PC-3 (cell line): ENCODE data around the gene POLRMT. TPM values are rescaled to one million over a fixed set of nuclear protein-coding genes. Genes with fewer than 3 reads are reported as not detected.
A peak's percentile ranks its signal among the peaks of the same experiment; 100 is the strongest.
"Not testable (repeated sequence)": the region's sequence is repeated elsewhere in the genome, so short reads cannot be mapped to it uniquely, and the experiment has no call there.

Experiments
- ATAC-seq: fragments of 200-7000 bp; cut with Tn5 transposase; 2 replicates; pipeline ENCODE4 v1.9.1; 2020; ENCODE audit warnings: mild to moderate bottlenecking, moderate library complexity
- BruUV-seq: library from RNA; stranded (reverse); fragments of 400-500 nt; replicated peaks from 2 replicates; lab custom pipeline; 2021; lab: Mats Ljungman, UMichigan
- CTCF ChIA-PET: fragments of 300-600 bp; sonication (Branson Sonifier 250); formaldehyde crosslinking; loops from one replicate; lab custom pipeline; 2022; ENCODE audit warnings: antibody characterized with exemption; lab: Charles Lee
- POLR2A ChIA-PET: fragments of 300-600 bp; sonication (Branson Sonifier 250); formaldehyde crosslinking; loops from one replicate; lab custom pipeline; 2022; ENCODE audit warnings: antibody characterized with exemption; ENCODE audit not compliant: unreplicated experiment; lab: Charles Lee
- DNase-seq: peaks from one replicate; pipeline ENCODE4 v3.0.0-alpha.2; 2015
- H2AFZ ChIP-seq: fragments of 300-600 bp; sonication (generic); 2 replicates; pipeline ENCODE4 v1.6.0; 2016; ENCODE audit warnings: antibody characterized with exemption, low read length
- H3F3A ChIP-seq: fragments of 300-600 bp; sonication (generic); one replicate; pipeline ENCODE4 v1.6.0; 2017; ENCODE audit warnings: antibody characterized with exemption, low read length, control low read depth, mild to moderate bottlenecking; ENCODE audit not compliant: unreplicated experiment
- H3K27ac ChIP-seq: fragments of 300-600 bp; sonication (generic); 2 replicates; pipeline ENCODE4 v1.5.1; 2016; ENCODE audit warnings: mild to moderate bottlenecking, low read length
- H3K27me3 ChIP-seq: fragments of 300-600 bp; sonication (generic); 2 replicates; pipeline ENCODE4 v1.6.1; 2016; ENCODE audit warnings: low read length, mixed read lengths
- H3K36me3 ChIP-seq: fragments of 300-600 bp; sonication (generic); 2 replicates; pipeline ENCODE4 v1.6.1; 2016; ENCODE audit warnings: low read depth, mixed run types, low read length, mixed read lengths
- H3K4me1 ChIP-seq: fragments of 300-600 bp; sonication (generic); 2 replicates; pipeline ENCODE4 v1.5.1; 2016; ENCODE audit warnings: low read length; ENCODE audit not compliant: insufficient read depth
- H3K4me2 ChIP-seq: fragments of 300-600 bp; sonication (generic); 2 replicates; pipeline ENCODE4 v1.6.0; 2016; ENCODE audit warnings: low read length
- H3K4me3 ChIP-seq: fragments of 300-600 bp; sonication (generic); 2 replicates; pipeline ENCODE4 v1.5.1; 2016; ENCODE audit warnings: mild to moderate bottlenecking, low read length, mixed read lengths
- H3K79me2 ChIP-seq: fragments of 300-600 bp; sonication (generic); 2 replicates; pipeline ENCODE4 v1.6.1; 2017; ENCODE audit warnings: low read length, mixed read lengths
- H3K9ac ChIP-seq: fragments of 300-600 bp; sonication (generic); 2 replicates; pipeline ENCODE4 v1.6.0; 2016; ENCODE audit warnings: mild to moderate bottlenecking, low read length
- H3K9me2 ChIP-seq: fragments of 300-600 bp; sonication (generic); replicated peaks from 2 replicates; pipeline ENCODE4 v1.6.1; 2016; ENCODE audit warnings: mixed run types, low read length, mixed read lengths
- H3K9me3 ChIP-seq: fragments of 300-600 bp; sonication (generic); 2 replicates; pipeline ENCODE4 v1.6.1; 2016; ENCODE audit warnings: low read length, mixed read lengths
- H4K20me1 ChIP-seq: fragments of 300-600 bp; sonication (generic); 2 replicates; pipeline ENCODE4 v1.6.1; 2016; ENCODE audit warnings: low read length, mixed read lengths
- CTCF ChIP-seq: fragments of 300-600 bp; sonication (generic); conservative IDR thresholded peaks from 2 replicates; pipeline ENCODE4 v1.5.1; 2017; ENCODE audit warnings: antibody characterized with exemption, low read depth, mild to moderate bottlenecking, low read length
- EZH2 ChIP-seq: fragments of 300-600 bp; sonication (generic); IDR thresholded peaks from one replicate; pipeline ENCODE4 v1.6.1; 2017; ENCODE audit warnings: antibody characterized with exemption, mild to moderate bottlenecking, low read length; ENCODE audit not compliant: unreplicated experiment
- EZH2phosphoT487 ChIP-seq: fragments of 300-600 bp; sonication (generic); IDR thresholded peaks from 2 replicates; pipeline ENCODE4 v1.6.1; 2018; ENCODE audit warnings: mild to moderate bottlenecking, antibody characterized with exemption, low read length, borderline replicate concordance
- intact Hi-C: fragments of 100-400 bp; cut with micrococcal nuclease; formaldehyde crosslinking; loops from 2 replicates; pipeline ENCODE4 v1.9.0; 2023
- total RNA-seq: library from RNA; depleted of rRNA; stranded (reverse); fragments of >200 nt; gene quantifications from 2 replicates; pipeline ENCODE4 v1.2.3, GENCODE V29; 2014

POLRMT gene
- total RNA-seq, 1 experiment from 2014 or later: 60.5 TPM

- H3K4me3 ChIP-seq, POLR2A ChIA-PET, H3K9ac ChIP-seq, H3K79me2 ChIP-seq, intact Hi-C loops, H2AFZ ChIP-seq, CTCF ChIA-PET, H3K27me3 ChIP-seq, ATAC-seq, H3K27ac ChIP-seq, DNase-seq, H3K36me3 ChIP-seq, H3K9me2 ChIP-seq, H3F3A ChIP-seq, H3K4me2 ChIP-seq, H4K20me1 ChIP-seq, BruUV-seq, H3K4me1 ChIP-seq, H3K9me3 ChIP-seq: not testable (repeated sequence)
- peak; percentile 48; the same call in 1 of the 2 replicates for TF ChIP-seq CTCF
Measured at GRCh38 chr19:605061-605971, 28.0 kb downstream of the POLRMT start.

- ATAC-seq: no peak
- no peak overlapping the region for H2AFZ ChIP-seq
Measured at GRCh38 chr19:604355-604754, 29.0 kb downstream of the POLRMT start.

GRCh38 chr19:603779-604178 is 29.6 kb downstream of the POLRMT start:
- H3K9me2 ChIP-seq, CTCF ChIA-PET, POLR2A ChIA-PET, H3K27ac ChIP-seq, H3K4me3 ChIP-seq, intact Hi-C loops, H3K27me3 ChIP-seq, H3K9ac ChIP-seq, H3K36me3 ChIP-seq, H3F3A ChIP-seq, BruUV-seq, H3K4me1 ChIP-seq, ATAC-seq, H3K4me2 ChIP-seq, H3K79me2 ChIP-seq, H2AFZ ChIP-seq, H3K9me3 ChIP-seq, DNase-seq, H4K20me1 ChIP-seq: not testable (repeated sequence)

More at GRCh38 chr19:604355-604754, 29.0 kb downstream of the POLRMT start:
- no peaks in the 10 kb centered on the region for H3K36me3 ChIP-seq
- CTCF ChIA-PET: no interaction called here
- no peak for DNase-seq
- H3K4me2 ChIP-seq: no peak overlapping the region
- no peaks in the 10 kb centered on the region for H3K4me1 ChIP-seq
- TF ChIP-seq CTCF (no peak), EZH2 (no peak), EZH2phosphoT487 (no peak)
- H3K9me2 ChIP-seq: no peaks in the 10 kb centered on the region
- POLR2A ChIA-PET: no interaction called here
- H3F3A ChIP-seq: no peaks in the 10 kb centered on the region
- H3K9me3 ChIP-seq: no peaks in the 10 kb centered on the region
- no peaks in the 10 kb centered on the region for H3K27me3 ChIP-seq
- BruUV-seq: no TSS peak
- no peak overlapping the region for H3K27ac ChIP-seq
- H3K4me3 ChIP-seq: no peak overlapping the region
- H3K9ac ChIP-seq: no peak overlapping the region
- no peaks in the 10 kb centered on the region for H4K20me1 ChIP-seq
- H3K79me2 ChIP-seq: no peaks in the 10 kb centered on the region
- intact Hi-C loops: no loop called here

GRCh38 chr19:603302-603639 is 30.1 kb downstream of the POLRMT start:
- POLR2A ChIA-PET, H3K9me3 ChIP-seq, H3K4me2 ChIP-seq, H3K4me1 ChIP-seq, H3K79me2 ChIP-seq, H3K4me3 ChIP-seq, H4K20me1 ChIP-seq, H3K9me2 ChIP-seq, H3K27me3 ChIP-seq, CTCF ChIA-PET, H3K9ac ChIP-seq, intact Hi-C loops, DNase-seq, BruUV-seq, H3K36me3 ChIP-seq, ATAC-seq, H2AFZ ChIP-seq, H3K27ac ChIP-seq, H3F3A ChIP-seq: not testable (repeated sequence)
